HepG2 (cell line): ENCODE measurements around the gene KRT4.

Source experiments
- FOSL2 ChIP-seq: sonication (generic); formaldehyde crosslinking; IDR thresholded peaks from 2 replicates; pipeline ENCODE4 v1.4.0; 2020; ENCODE audit warnings: missing genetic modification reagents
- HNRNPL ChIP-seq: fragments of 200-400 bp; formaldehyde crosslinking; IDR thresholded peaks from 2 replicates; pipeline ENCODE4 v1.6.1; 2017; ENCODE audit warnings: mild to moderate bottlenecking, low read depth, low read length
- MTF1 ChIP-seq: sonication (generic); formaldehyde crosslinking; IDR thresholded peaks from 2 replicates; pipeline ENCODE4 v1.5.0; 2020; ENCODE audit warnings: missing genetic modification reagents
- POLR2AphosphoS5 ChIP-seq: IDR thresholded peaks from 2 replicates; pipeline ENCODE4 v1.6.1; 2012; ENCODE audit warnings: low read depth, low read length
- SETDB1 ChIP-seq: sonication (generic); formaldehyde crosslinking; IDR thresholded peaks from 2 replicates; pipeline ENCODE4 v1.5.1; 2020; ENCODE audit warnings: missing genetic modification reagents, mild to moderate bottlenecking, borderline replicate concordance
- ZFX ChIP-seq: sonication (generic); formaldehyde crosslinking; IDR thresholded peaks from 2 replicates; pipeline ENCODE4 v1.4.0; 2020; ENCODE audit warnings: mild to moderate bottlenecking, low read depth, missing genetic modification reagents, moderate library complexity
- ZKSCAN1 ChIP-seq: fragments of 150-350 bp; IDR thresholded peaks from 2 replicates; pipeline ENCODE4 v1.6.1; 2014; ENCODE audit warnings: low read length
- TF ChIP-seq, protein P1 (sequence below): sonication (generic); formaldehyde crosslinking; IDR thresholded peaks from 2 replicates; pipeline ENCODE4 v1.9.0; 2021; ENCODE audit warnings: missing genetic modification reagents, borderline replicate concordance

DNA sequence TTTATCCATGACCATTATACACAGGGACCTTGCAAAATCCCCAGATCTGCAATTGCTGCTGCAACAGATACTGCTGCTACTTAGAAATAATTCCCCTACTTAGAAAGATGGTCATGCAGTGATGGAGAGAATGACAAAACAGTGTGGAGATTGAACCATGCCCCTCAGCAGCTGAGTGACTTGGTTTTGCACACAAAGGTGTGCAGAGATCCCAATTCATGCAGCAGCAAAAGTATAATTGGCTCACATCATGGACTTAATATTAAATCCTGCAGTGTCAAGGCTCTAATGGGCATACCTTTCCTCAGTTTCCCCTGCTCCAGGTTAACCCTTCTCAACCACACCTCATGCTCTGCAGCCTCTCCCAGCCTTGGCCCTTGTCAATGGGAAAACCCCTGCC lies 37.9 kb upstream of the KRT4 start:
- TF ChIP-seq, protein P1, sequence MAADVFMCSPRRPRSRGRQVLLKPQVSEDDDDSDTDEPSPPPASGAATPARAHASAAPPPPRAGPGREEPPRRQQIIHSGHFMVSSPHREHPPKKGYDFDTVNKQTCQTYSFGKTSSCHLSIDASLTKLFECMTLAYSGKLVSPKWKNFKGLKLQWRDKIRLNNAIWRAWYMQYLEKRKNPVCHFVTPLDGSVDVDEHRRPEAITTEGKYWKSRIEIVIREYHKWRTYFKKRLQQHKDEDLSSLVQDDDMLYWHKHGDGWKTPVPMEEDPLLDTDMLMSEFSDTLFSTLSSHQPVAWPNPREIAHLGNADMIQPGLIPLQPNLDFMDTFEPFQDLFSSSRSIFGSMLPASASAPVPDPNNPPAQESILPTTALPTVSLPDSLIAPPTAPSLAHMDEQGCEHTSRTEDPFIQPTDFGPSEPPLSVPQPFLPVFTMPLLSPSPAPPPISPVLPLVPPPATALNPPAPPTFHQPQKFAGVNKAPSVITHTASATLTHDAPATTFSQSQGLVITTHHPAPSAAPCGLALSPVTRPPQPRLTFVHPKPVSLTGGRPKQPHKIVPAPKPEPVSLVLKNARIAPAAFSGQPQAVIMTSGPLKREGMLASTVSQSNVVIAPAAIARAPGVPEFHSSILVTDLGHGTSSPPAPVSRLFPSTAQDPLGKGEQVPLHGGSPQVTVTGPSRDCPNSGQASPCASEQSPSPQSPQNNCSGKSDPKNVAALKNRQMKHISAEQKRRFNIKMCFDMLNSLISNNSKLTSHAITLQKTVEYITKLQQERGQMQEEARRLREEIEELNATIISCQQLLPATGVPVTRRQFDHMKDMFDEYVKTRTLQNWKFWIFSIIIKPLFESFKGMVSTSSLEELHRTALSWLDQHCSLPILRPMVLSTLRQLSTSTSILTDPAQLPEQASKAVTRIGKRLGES = no peak
- TF ChIP-seq ZKSCAN1 (no peak), POLR2AphosphoS5 (no peak), FOSL2 (CRISPR knock-in tag) (no peak), HNRNPL (no peak), ZFX (CRISPR knock-in tag) (no peak), SETDB1 (no peak), MTF1 (CRISPR knock-in tag) (no peak)
